MCF 10A (cell line): ENCODE data around the gene BRMS1L. TPM values are rescaled to one million over a fixed set of nuclear protein-coding genes. Genes with fewer than 3 reads are reported as not detected.

Source experiments
- BruUV-seq: library from RNA; stranded (reverse); fragments of 400-500 nt; replicated peaks from 2 replicates; lab custom pipeline; 2021; lab: Mats Ljungman, UMichigan
- CTCF ChIA-PET: fragments of 300-600 bp; sonication (Branson Sonifier 250); formaldehyde crosslinking; extraction: SDS; loops from one replicate; lab custom pipeline; 2021; ENCODE audit warnings: antibody characterized with exemption, inconsistent platforms; lab: Yijun Ruan, JAX
- POLR2A ChIA-PET: fragments of 300-600, 350-650 bp; sonication (Branson Sonifier 250); formaldehyde crosslinking; extraction: SDS; loops from one replicate; lab custom pipeline; 2020; ENCODE audit warnings: antibody characterized with exemption, inconsistent platforms; lab: Yijun Ruan, JAX
- DNase-seq: peaks from one replicate; pipeline ENCODE4 v3.0.0-alpha.2; 2018; ENCODE audit not compliant: unreplicated experiment
- H3K27ac Mint-ChIP-seq: one replicate; pipeline ENCODE4 v1.8.0; 2022; ENCODE audit warnings: mild to moderate bottlenecking, low read depth, mixed read lengths; ENCODE audit not compliant: unreplicated experiment
- H3K27me3 Mint-ChIP-seq: one replicate; pipeline ENCODE4 v1.8.0; 2022; ENCODE audit warnings: mixed read lengths; ENCODE audit not compliant: insufficient read depth, unreplicated experiment
- H3K36me3 Mint-ChIP-seq: one replicate; pipeline ENCODE4 v1.8.0; 2022; ENCODE audit warnings: mild to moderate bottlenecking, moderate library complexity, mixed read lengths; ENCODE audit not compliant: insufficient read depth, unreplicated experiment
- H3K4me1 Mint-ChIP-seq: one replicate; pipeline ENCODE4 v1.8.0; 2022; ENCODE audit warnings: mixed read lengths; ENCODE audit not compliant: insufficient read depth, unreplicated experiment
- H3K4me3 Mint-ChIP-seq: one replicate; pipeline ENCODE4 v1.8.0; 2022; ENCODE audit warnings: mild to moderate bottlenecking, moderate library complexity, mixed read lengths; ENCODE audit not compliant: unreplicated experiment
- H3K9me3 Mint-ChIP-seq: one replicate; pipeline ENCODE4 v1.8.0; 2022; ENCODE audit warnings: mixed read lengths; ENCODE audit not compliant: unreplicated experiment
- intact Hi-C: fragments of 100-400 bp; cut with micrococcal nuclease; formaldehyde crosslinking; loops from 2 replicates; pipeline ENCODE4 v1.14.1; 2022
- total RNA-seq: library from RNA; stranded (reverse); gene quantifications from 2 replicates; pipeline ENCODE4 v1.2.3, GENCODE V29; 2022
- TF ChIP-seq, protein P1 (sequence below): fragments of 200-600 bp; IDR thresholded peaks from one replicate; pipeline ENCODE4 v1.8.0; 2022; ENCODE audit warnings: antibody characterized with exemption, mild to moderate bottlenecking; ENCODE audit not compliant: unreplicated experiment

BRMS1L gene
- total RNA-seq, 1 experiment from 2014 or later, result 10.8 TPM

DNA sequence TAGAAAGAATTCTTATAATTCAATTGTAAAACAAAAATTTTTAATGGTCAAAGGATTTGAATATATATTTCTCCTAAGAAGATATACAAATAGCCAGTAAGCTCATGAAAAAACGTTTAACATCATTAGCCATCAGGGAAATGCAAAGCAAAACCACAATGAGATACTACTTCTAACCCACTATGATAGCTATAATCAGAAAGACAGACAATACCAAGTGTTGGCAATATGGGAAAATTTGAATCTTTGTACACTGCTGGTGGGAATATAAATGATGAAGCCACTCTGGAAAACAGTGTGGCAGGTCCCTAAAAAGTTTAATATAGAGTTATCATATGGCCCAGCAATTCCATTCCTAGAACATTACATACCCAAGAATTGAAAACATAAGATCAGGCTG, 42.4 kb upstream of the BRMS1L start:
- Mint-ChIP-seq H3K4me1 (no peaks in the 10 kb centered on the region), H3K9me3 (no peaks in the 10 kb centered on the region), H3K36me3 (no peaks in the 10 kb centered on the region), H3K27ac (no peak overlapping the region), H3K4me3 (no peak overlapping the region), H3K27me3 (no peaks in the 10 kb centered on the region)
- ChIA-PET POLR2A (no interaction called here), CTCF (interaction anchor here (1.1 kb wide), 1 partner anchor 10 kb away, joined by 4 read pairs; no protein-coding TSS in a partner anchor)
- TF ChIP-seq, protein P1, sequence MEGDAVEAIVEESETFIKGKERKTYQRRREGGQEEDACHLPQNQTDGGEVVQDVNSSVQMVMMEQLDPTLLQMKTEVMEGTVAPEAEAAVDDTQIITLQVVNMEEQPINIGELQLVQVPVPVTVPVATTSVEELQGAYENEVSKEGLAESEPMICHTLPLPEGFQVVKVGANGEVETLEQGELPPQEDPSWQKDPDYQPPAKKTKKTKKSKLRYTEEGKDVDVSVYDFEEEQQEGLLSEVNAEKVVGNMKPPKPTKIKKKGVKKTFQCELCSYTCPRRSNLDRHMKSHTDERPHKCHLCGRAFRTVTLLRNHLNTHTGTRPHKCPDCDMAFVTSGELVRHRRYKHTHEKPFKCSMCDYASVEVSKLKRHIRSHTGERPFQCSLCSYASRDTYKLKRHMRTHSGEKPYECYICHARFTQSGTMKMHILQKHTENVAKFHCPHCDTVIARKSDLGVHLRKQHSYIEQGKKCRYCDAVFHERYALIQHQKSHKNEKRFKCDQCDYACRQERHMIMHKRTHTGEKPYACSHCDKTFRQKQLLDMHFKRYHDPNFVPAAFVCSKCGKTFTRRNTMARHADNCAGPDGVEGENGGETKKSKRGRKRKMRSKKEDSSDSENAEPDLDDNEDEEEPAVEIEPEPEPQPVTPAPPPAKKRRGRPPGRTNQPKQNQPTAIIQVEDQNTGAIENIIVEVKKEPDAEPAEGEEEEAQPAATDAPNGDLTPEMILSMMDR, result no peak
- intact Hi-C loops, result no loop called here
- DNase-seq, result no peak
- BruUV-seq, result no TSS peak

DNA sequence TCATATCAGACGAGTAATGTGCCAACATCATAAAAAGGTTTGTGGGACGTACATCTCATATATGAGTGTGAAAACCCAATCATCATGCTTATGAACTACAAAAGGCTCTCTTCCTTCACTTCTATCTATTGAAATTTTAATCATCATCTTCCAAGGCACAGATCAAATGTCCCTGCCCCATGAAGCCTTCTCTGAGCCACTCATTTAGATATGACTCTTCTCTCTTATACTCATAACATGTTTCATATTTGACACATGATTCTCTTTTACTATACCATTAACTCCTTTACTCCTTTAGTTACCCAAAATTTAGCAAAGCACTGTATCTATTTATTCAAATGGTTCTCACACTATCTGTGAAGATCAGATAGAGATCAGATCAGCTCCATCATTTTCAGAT, 39.3 kb upstream of the BRMS1L start:
- Mint-ChIP-seq H3K9me3 (no peaks in the 10 kb centered on the region), H3K4me3 (no peak overlapping the region), H3K4me1 (no peaks in the 10 kb centered on the region), H3K27ac (no peak overlapping the region), H3K36me3 (no peaks in the 10 kb centered on the region), H3K27me3 (no peaks in the 10 kb centered on the region)
- BruUV-seq, result no TSS peak
- ChIA-PET POLR2A (interaction anchor here (1.6 kb wide), 1 partner anchor 39 kb away, joined by 5 read pairs; the partner anchor contains the start of gene BRMS1L), CTCF (interaction anchor here (1.2 kb wide), 1 partner anchor 10 kb away, joined by 3 read pairs; no protein-coding TSS in a partner anchor)
- DNase-seq, result no peak
- TF ChIP-seq, protein P1, result no peak
- intact Hi-C loops, result no loop called here

DNA sequence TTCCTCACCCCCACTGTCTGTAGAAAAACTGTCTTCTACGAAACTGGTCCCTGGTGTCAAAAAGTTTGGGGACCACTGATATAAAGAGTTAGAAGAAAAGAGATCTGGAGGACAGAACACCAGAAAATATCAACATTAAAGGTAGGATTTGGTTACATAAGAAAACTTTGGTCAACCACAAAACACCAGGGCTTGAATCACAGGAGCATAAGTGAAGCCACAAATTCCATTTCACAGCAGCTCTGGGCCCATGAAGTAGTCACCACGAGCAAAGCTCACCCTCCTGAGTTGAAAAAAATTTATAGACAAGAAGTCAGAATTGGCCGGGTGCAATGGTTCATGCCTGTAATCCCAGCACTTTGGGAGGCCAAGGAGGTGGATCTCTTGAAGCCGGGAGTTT, 36.5 kb upstream of the BRMS1L start:
- intact Hi-C loops, result no loop called here
- no TSS peak for BruUV-seq
- Mint-ChIP-seq H3K4me1 (no peaks in the 10 kb centered on the region), H3K36me3 (no peaks in the 10 kb centered on the region), H3K9me3 (no peaks in the 10 kb centered on the region), H3K4me3 (no peak overlapping the region), H3K27ac (no peak overlapping the region), H3K27me3 (no peaks in the 10 kb centered on the region)
- no peak for DNase-seq
- CTCF ChIA-PET, result no interaction called here
- TF ChIP-seq, protein P1, result no peak
- POLR2A ChIA-PET, result no interaction called here

DNA sequence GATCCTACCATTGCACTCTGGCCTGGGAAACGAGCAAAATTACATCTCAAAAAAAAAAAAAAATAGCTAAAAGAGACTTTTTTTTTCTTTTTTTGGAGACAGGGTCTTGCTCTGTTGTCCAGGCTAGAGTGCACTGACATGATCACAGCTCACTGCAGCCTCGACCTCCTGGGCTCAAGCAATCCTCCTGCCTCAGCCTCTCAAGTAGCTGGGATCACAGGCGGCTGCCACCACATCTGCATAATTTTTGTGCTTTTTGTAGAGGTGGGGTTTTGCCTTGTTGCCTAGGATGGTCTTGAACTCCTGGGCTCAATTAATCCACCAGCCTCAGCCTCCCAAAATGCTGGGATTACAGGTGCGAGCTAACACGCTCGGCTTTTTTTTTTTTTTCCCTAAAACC, 28.3 kb upstream of the BRMS1L start:
- POLR2A ChIA-PET, result interaction anchor here (0.6 to 0.8 kb wide), 2 partner anchors 10 to 60 kb away, joined by 3 read pairs; no protein-coding TSS in a partner anchor

More for the DNA sequence above, 28.3 kb upstream of the BRMS1L start:
- peaks cover 6% of the 10 kb centered on the region for H3K36me3 Mint-ChIP-seq
- no peak overlapping the region for H3K27ac Mint-ChIP-seq
- no peak overlapping the region for H3K4me3 Mint-ChIP-seq
- no peaks in the 10 kb centered on the region for H3K27me3 Mint-ChIP-seq
- no peaks in the 10 kb centered on the region for H3K9me3 Mint-ChIP-seq
- DNase-seq, result no peak
- intact Hi-C loops, result no loop called here
- CTCF ChIA-PET, result interaction anchor here (0.7 kb wide), 1 partner anchor 370 kb away, joined by 8 read pairs; no protein-coding TSS in a partner anchor
- no TSS peak for BruUV-seq
- TF ChIP-seq, protein P1, result no peak
- peaks cover 6% of the 10 kb centered on the region for H3K4me1 Mint-ChIP-seq
